IPS-20b (cell line): ENCODE data around the gene NPC1L1.

Experiments
- H3K27ac ChIP-seq: one replicate; pipeline ENCODE4 v1.5.1; 2013; ENCODE audit warnings: low read length
- H3K27me3 ChIP-seq: 2 replicates; pipeline ENCODE4 v1.6.1; 2013; ENCODE audit warnings: mild to moderate bottlenecking, low read length, inconsistent platforms; ENCODE audit not compliant: insufficient read depth
- H3K36me3 ChIP-seq: 2 replicates; pipeline ENCODE4 v1.6.1; 2013; ENCODE audit warnings: low read depth, mild to moderate bottlenecking, inconsistent platforms, low read length, moderate library complexity; ENCODE audit not compliant: insufficient read depth
- H3K4me1 ChIP-seq: 2 replicates; pipeline ENCODE4 v1.6.1; 2013; ENCODE audit warnings: mild to moderate bottlenecking, control low read depth, inconsistent platforms, low read length, moderate library complexity; ENCODE audit not compliant: insufficient read depth
- H3K4me3 ChIP-seq: 2 replicates; pipeline ENCODE4 v1.5.1; 2013; ENCODE audit warnings: mild to moderate bottlenecking, low read length, inconsistent platforms
- H3K9ac ChIP-seq: 2 replicates; pipeline ENCODE4 v1.6.1; 2013; ENCODE audit warnings: low read depth, mild to moderate bottlenecking, inconsistent platforms, low read length, moderate library complexity
- H3K9me3 ChIP-seq: 2 replicates; pipeline ENCODE4 v1.6.1; 2013; ENCODE audit warnings: mild to moderate bottlenecking, low read depth, low read length, inconsistent platforms; ENCODE audit not compliant: insufficient read depth

NPC1L1 gene

GRCh38 chr7:44541028-44541869 lies at the start of gene NPC1L1:
NPC1L1 (minus strand) TSS chr7:44541330; CDS start chr7:44541259, 71 bp downstream.
- Histone ChIP-seq H3K4me3 (no peak within 1 kb of the TSS), H3K36me3 (no peaks in the 10 kb centered on the region), H3K9me3 (no peaks in the 10 kb centered on the region), H3K27ac (no peak within 1 kb of the TSS), H3K27me3 (no peaks in the 10 kb centered on the region), H3K9ac (no peak within 1 kb of the TSS), H3K4me1 (no peaks in the 10 kb centered on the region)

- H3K27me3 ChIP-seq, result no peaks in the 10 kb centered on the region
Measured at GRCh38 chr7:44590910-44591309, 49.8 kb upstream of the NPC1L1 start.

GRCh38 chr7:44587843-44588711 lies 46.9 kb upstream of the NPC1L1 start:
- no peak overlapping the region for H3K4me3 ChIP-seq
- H3K4me1 ChIP-seq, result no peaks in the 10 kb centered on the region
- H3K27ac ChIP-seq, result no peak overlapping the region
- H3K9me3 ChIP-seq, result no peaks in the 10 kb centered on the region
- no peaks in the 10 kb centered on the region for H3K27me3 ChIP-seq
- no peak overlapping the region for H3K9ac ChIP-seq
- no peaks in the 10 kb centered on the region for H3K36me3 ChIP-seq

More at GRCh38 chr7:44590910-44591309, 49.8 kb upstream of the NPC1L1 start:
- Histone ChIP-seq H3K9ac (no peak overlapping the region), H3K36me3 (no peaks in the 10 kb centered on the region), H3K9me3 (no peaks in the 10 kb centered on the region), H3K4me3 (no peak overlapping the region), H3K27ac (no peak overlapping the region), H3K4me1 (no peaks in the 10 kb centered on the region)

- Histone ChIP-seq H3K36me3 (peaks cover 25% of the 10 kb centered on the region), H3K27me3 (no peaks in the 10 kb centered on the region), H3K27ac (no peak overlapping the region), H3K9ac (peak overlapping the region; percentile 89; the same call in 1 of the 2 replicates), H3K4me1 (peaks cover 6% of the 10 kb centered on the region; the same call in 1 of the 2 replicates), H3K4me3 (peak overlapping the region; percentile 91; the same call in 1 of the 2 replicates), H3K9me3 (no peaks in the 10 kb centered on the region)
Measured at GRCh38 chr7:44583146-44583865, 42.2 kb upstream of the NPC1L1 start.

GRCh38 chr7:44581879-44582603 lies 40.9 kb upstream of the NPC1L1 start, which contains the start of gene TMED4:
TMED4 (minus strand) TSS chr7:44582231; CDS start chr7:44582206, 25 bp downstream.
- Histone ChIP-seq H3K27ac (peak within 1 kb of the TSS; percentile 63), H3K9ac (peak within 1 kb of the TSS; percentile 90), H3K4me1 (peaks cover 6% of the 10 kb centered on the region; the same call in 1 of the 2 replicates)

GRCh38 chr7:44580945-44581878 lies 40.1 kb upstream of the NPC1L1 start:
- Histone ChIP-seq H3K9ac (peak overlapping the region; percentile 90), H3K27me3 (no peaks in the 10 kb centered on the region), H3K36me3 (peaks cover 34% of the 10 kb centered on the region), H3K4me1 (peaks cover 6% of the 10 kb centered on the region; the same call in 1 of the 2 replicates), H3K27ac (peak overlapping the region; percentile 39), H3K9me3 (no peaks in the 10 kb centered on the region), H3K4me3 (peak overlapping the region; percentile 91)

More at GRCh38 chr7:44581879-44582603, 40.9 kb upstream of the NPC1L1 start, which contains the start of gene TMED4:
- Histone ChIP-seq H3K36me3 (peaks cover 31% of the 10 kb centered on the region), H3K9me3 (no peaks in the 10 kb centered on the region), H3K4me3 (peak within 1 kb of the TSS; percentile 91), H3K27me3 (no peaks in the 10 kb centered on the region)

GRCh38 chr7:44576228-44576627 lies 35.1 kb upstream of the NPC1L1 start:
- peaks cover 63% of the 10 kb centered on the region for H3K36me3 ChIP-seq
- H3K4me3 ChIP-seq, result no peak overlapping the region
- H3K4me1 ChIP-seq, result peaks cover 7% of the 10 kb centered on the region
- no peak overlapping the region for H3K9ac ChIP-seq
- no peaks in the 10 kb centered on the region for H3K9me3 ChIP-seq
- no peak overlapping the region for H3K27ac ChIP-seq
- H3K27me3 ChIP-seq, result no peaks in the 10 kb centered on the region

GRCh38 chr7:44575054-44575453 lies 33.9 kb upstream of the NPC1L1 start:
- peak overlapping the region; percentile 92 for H3K4me3 ChIP-seq
- peaks cover 66% of the 10 kb centered on the region for H3K36me3 ChIP-seq
- H3K4me1 ChIP-seq, result peaks cover 3% of the 10 kb centered on the region; the same call in 1 of the 2 replicates
- no peaks in the 10 kb centered on the region for H3K9me3 ChIP-seq
- peak overlapping the region; percentile 92; the same call in 1 of the 2 replicates for H3K9ac ChIP-seq
- no peak overlapping the region for H3K27ac ChIP-seq
- H3K27me3 ChIP-seq, result no peaks in the 10 kb centered on the region

- peaks cover 3% of the 10 kb centered on the region; the same call in 1 of the 2 replicates for H3K4me1 ChIP-seq
- no peaks in the 10 kb centered on the region for H3K9me3 ChIP-seq
- peak overlapping the region; percentile 92 for H3K9ac ChIP-seq
- H3K4me3 ChIP-seq, result peak overlapping the region; percentile 92
- no peaks in the 10 kb centered on the region for H3K27me3 ChIP-seq
- H3K27ac ChIP-seq, result peak overlapping the region; percentile 70
- peaks cover 66% of the 10 kb centered on the region for H3K36me3 ChIP-seq
Measured at GRCh38 chr7:44574287-44574872, 33.2 kb upstream of the NPC1L1 start.
